Transverse colon (tissue), 4 donors: ENCODE results near the gene NSD2. TPM values are rescaled to one million over a fixed set of nuclear protein-coding genes. Genes with fewer than 3 reads are reported as not detected.

Experiments
- DNase-seq: peaks from one replicate; pipeline ENCODE4 v3.0.0-alpha.2; 2019
- H3K27ac ChIP-seq, 4 donors: fragments of 200-600 bp; sonication (generic); 2 replicates each; pipeline ENCODE4 v1.5.1; 2016 to 2018; ENCODE audit warnings: inconsistent platforms in 4 of 4
- H3K27me3 ChIP-seq: fragments of 200-600 bp; sonication (generic); 2 replicates; pipeline ENCODE4 v1.5.1; 2017; ENCODE audit warnings: inconsistent platforms
- H3K36me3 ChIP-seq, 4 donors: fragments of 200-600 bp; sonication (generic); 2 replicates each; pipeline ENCODE4 v1.5.1; 2017 to 2019; ENCODE audit warnings: inconsistent platforms in 4 of 4
- H3K4me1 ChIP-seq, 4 donors: fragments of 200-600 bp; sonication (generic); 2 replicates each; pipeline ENCODE4 v1.5.1; 2017 to 2020; ENCODE audit warnings: inconsistent platforms in 4 of 4
- H3K4me3 ChIP-seq, 4 donors: fragments of 200-600 bp; sonication (generic); 1 replicate in 1 of 4; 2 replicates in 3 of 4; pipeline versions ENCODE4 v1.5.1 to v1.6.1; 2017 to 2019; ENCODE audit warnings: inconsistent platforms in 4 of 4
- H3K9me3 ChIP-seq, 2 donors: fragments of 200-600 bp; sonication (generic); 2 replicates each; pipeline ENCODE4 v1.5.1; 2017 to 2019; ENCODE audit warnings: inconsistent platforms in 2 of 2
- EP300 ChIP-seq: sonication (generic); formaldehyde crosslinking; IDR thresholded peaks from one replicate; pipeline ENCODE4 v1.6.1; 2017; ENCODE audit warnings: antibody characterized with exemption, low read depth
- POLR2A ChIP-seq: fragments of 450-650 bp; IDR thresholded peaks from one replicate; pipeline ENCODE4 v1.6.1; 2016; ENCODE audit warnings: antibody characterized with exemption, mild to moderate bottlenecking, moderate library complexity
- POLR2AphosphoS5 ChIP-seq, 3 donors: sonication (generic); formaldehyde crosslinking; IDR thresholded peaks; one replicate each; pipeline ENCODE4 v1.6.1; 2016; ENCODE audit warnings: antibody characterized with exemption in 3 of 3
- WGBS, 2 donors: methylation state at CpG; one replicate each; pipeline ENCODE4 v1.1.5; 2018; ENCODE audit warnings: low coverage in 1 of 2; 5-methylcytosine and 5-hydroxymethylcytosine counted together
- in situ Hi-C, 4 donors: fragments of 200-750 bp; cut with MboI; loops; one replicate each; pipeline versions ENCODE4 v1.15.0 to v1.15.1; 2017; ENCODE audit warnings: low sequenced_read_pairs in 3 of 4, low pct_ligation_motif_present in 1 of 4, low pct_unique_long_range_greater_than_20kb in 1 of 4
- intact Hi-C: fragments of 100-400 bp; cut with DNase I; formaldehyde crosslinking; loops from one replicate; pipeline ENCODE4 v1.15.1; 2023; ENCODE audit warnings: low total_unique reads
- total RNA-seq, 4 donors: library from RNA; depleted of rRNA; stranded (reverse); fragments of >200 nt; gene quantifications; one replicate each; pipeline ENCODE4 v1.1.0, GENCODE V29; 2016
- TF ChIP-seq, protein P1 (sequence below), 5 experiments: fragments of 200-600 bp in 3 of 5; fragments of 450-650 bp in 2 of 5; sonication (generic) in 3 of 5; IDR thresholded peaks; 1 replicate in 2 of 5; 2 replicates in 3 of 5; pipeline ENCODE4 v1.5.1; 2016 to 2017; ENCODE audit warnings: antibody characterized with exemption in 5 of 5, inconsistent platforms in 3 of 5, mild to moderate bottlenecking in 2 of 5, moderate library complexity in 1 of 5

The NSD2 gene
- total RNA-seq, 4 donors from 2014 or later: 78.4 to 591 (median 158) TPM

GRCh38 chr4:1956631-1957030, 85.4 kb downstream of the NSD2 start:
- Histone ChIP-seq H3K27me3 (no peaks in the 10 kb centered on the region), H3K4me1 (no peaks in the 10 kb centered on the region), H3K27ac (no peak overlapping the region), H3K9me3 (no peaks in the 10 kb centered on the region), H3K4me3 (no peak overlapping the region), H3K36me3 (peaks cover 0 to 24% (median 3%) of the 10 kb centered on the region in 4 donors)
- WGBS, 2 donors: 87 to 100% methylated on average over 2 to 12 of the region's 12 CpGs
- TF ChIP-seq POLR2AphosphoS5 (IDR thresholded peaks at IDR 0.05): no peak
- no peak for TF ChIP-seq EP300
- TF ChIP-seq, protein P1, sequence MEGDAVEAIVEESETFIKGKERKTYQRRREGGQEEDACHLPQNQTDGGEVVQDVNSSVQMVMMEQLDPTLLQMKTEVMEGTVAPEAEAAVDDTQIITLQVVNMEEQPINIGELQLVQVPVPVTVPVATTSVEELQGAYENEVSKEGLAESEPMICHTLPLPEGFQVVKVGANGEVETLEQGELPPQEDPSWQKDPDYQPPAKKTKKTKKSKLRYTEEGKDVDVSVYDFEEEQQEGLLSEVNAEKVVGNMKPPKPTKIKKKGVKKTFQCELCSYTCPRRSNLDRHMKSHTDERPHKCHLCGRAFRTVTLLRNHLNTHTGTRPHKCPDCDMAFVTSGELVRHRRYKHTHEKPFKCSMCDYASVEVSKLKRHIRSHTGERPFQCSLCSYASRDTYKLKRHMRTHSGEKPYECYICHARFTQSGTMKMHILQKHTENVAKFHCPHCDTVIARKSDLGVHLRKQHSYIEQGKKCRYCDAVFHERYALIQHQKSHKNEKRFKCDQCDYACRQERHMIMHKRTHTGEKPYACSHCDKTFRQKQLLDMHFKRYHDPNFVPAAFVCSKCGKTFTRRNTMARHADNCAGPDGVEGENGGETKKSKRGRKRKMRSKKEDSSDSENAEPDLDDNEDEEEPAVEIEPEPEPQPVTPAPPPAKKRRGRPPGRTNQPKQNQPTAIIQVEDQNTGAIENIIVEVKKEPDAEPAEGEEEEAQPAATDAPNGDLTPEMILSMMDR (IDR thresholded peaks at IDR 0.05): no peak
- TF ChIP-seq POLR2A: no peak
- intact Hi-C loops (no loop called here), in situ Hi-C loops (loop anchor here in 1 of 4 donors (25.0 kb wide), 1 partner anchor 231 kb away; no protein-coding TSS in a partner anchor)
- DNase-seq: no peak

- no peaks in the 10 kb centered on the region for H3K4me1 ChIP-seq
- no peak overlapping the region for H3K27ac ChIP-seq
- DNase-seq: no peak
- no peak overlapping the region for H3K4me3 ChIP-seq
- no peak for TF ChIP-seq POLR2A
- H3K27me3 ChIP-seq: no peaks in the 10 kb centered on the region
- WGBS, 2 donors: 86 to 95% methylated on average over 1 to 15 of the region's 15 CpGs
- in situ Hi-C loops: loop anchor here in 1 of 4 donors (25.0 kb wide), 1 partner anchor 229 kb away; no protein-coding TSS in a partner anchor
- H3K36me3 ChIP-seq: peaks cover 0 to 27% (median 3%) of the 10 kb centered on the region in 4 donors
- intact Hi-C loops: no loop called here
- H3K9me3 ChIP-seq: no peaks in the 10 kb centered on the region
Measured at GRCh38 chr4:1958276-1959103, 87.3 kb downstream of the NSD2 start.

GRCh38 chr4:1959104-1959384, 87.9 kb downstream of the NSD2 start:
- in situ Hi-C loops (loop anchor here in 1 of 4 donors (25.0 kb wide), 1 partner anchor 228 kb away; no protein-coding TSS in a partner anchor), intact Hi-C loops (no loop called here)
- TF ChIP-seq, protein P1 (IDR thresholded peaks at IDR 0.05): no peak
- TF ChIP-seq POLR2A (no peak), EP300 (no peak), POLR2AphosphoS5 (IDR thresholded peaks at IDR 0.05) (no peak)
- no peaks in the 10 kb centered on the region for H3K9me3 ChIP-seq
- no peaks in the 10 kb centered on the region for H3K27me3 ChIP-seq
- no peaks in the 10 kb centered on the region for H3K4me1 ChIP-seq
- no peak overlapping the region for H3K4me3 ChIP-seq
- 86 to 96% methylated on average over 4 to 5 of the region's 5 CpGs for WGBS, 2 donors
- no peak for DNase-seq
- H3K27ac ChIP-seq: no peak overlapping the region
- peaks cover 0 to 27% (median 3%) of the 10 kb centered on the region in 4 donors for H3K36me3 ChIP-seq

- no peaks in the 10 kb centered on the region for H3K9me3 ChIP-seq
- intact Hi-C loops (no loop called here), in situ Hi-C loops (loop anchor here in 1 of 4 donors (25.0 kb wide), 1 partner anchor 227 kb away; no protein-coding TSS in a partner anchor)
- peaks cover 0 to 31% (median 3%) of the 10 kb centered on the region in 4 donors for H3K36me3 ChIP-seq
- no peak overlapping the region for H3K4me3 ChIP-seq
- H3K4me1 ChIP-seq: no peaks in the 10 kb centered on the region
- H3K27ac ChIP-seq: no peak overlapping the region
- 82 to 89% methylated on average over 5 to 7 of the region's 7 CpGs for WGBS, 2 donors
- no peaks in the 10 kb centered on the region for H3K27me3 ChIP-seq
- TF ChIP-seq, protein P1 (IDR thresholded peaks at IDR 0.05): no peak
- TF ChIP-seq POLR2AphosphoS5 (IDR thresholded peaks at IDR 0.05) (no peak), POLR2A (no peak), EP300 (no peak)
- no peak for DNase-seq
Measured at GRCh38 chr4:1960170-1960825, 89.1 kb downstream of the NSD2 start.
